K562 (cell line): ENCODE results near the gene ACVR2B. TPM values are rescaled to one million over a fixed set of nuclear protein-coding genes. Genes with fewer than 3 reads are reported as not detected.

Experiments used
- CBFA2T2 ChIP-seq: fragments of 450-650 bp; conservative IDR thresholded peaks from 2 replicates; pipeline ENCODE4 v1.6.1; 2017; ENCODE audit warnings: mild to moderate bottlenecking
- CREB1 ChIP-seq, 2 experiments: sonication (generic) in 1 of 2; formaldehyde crosslinking in 1 of 2; IDR thresholded peaks; 2 replicates each; pipeline versions ENCODE4 v1.6.1 to v1.8.0; 2012 to 2022; ENCODE audit warnings: inconsistent platforms in 1 of 2, mild to moderate bottlenecking in 1 of 2, missing genetic modification reagents in 1 of 2, moderate library complexity in 1 of 2
- ELF2 ChIP-seq: fragments of 250-450 bp; sonication (Bioruptor Pico); IDR thresholded peaks from 2 replicates; pipeline ENCODE4 v1.5.0; 2021; ENCODE audit warnings: mild to moderate bottlenecking
- FOXA3 ChIP-seq, 2 experiments: fragments of 450-650 bp in 1 of 2; sonication (generic) in 1 of 2; formaldehyde crosslinking; IDR thresholded peaks in 1 of 2; conservative IDR thresholded peaks in 1 of 2; 2 replicates each; pipeline versions ENCODE4 v1.4.0 to v1.8.0; 2020 to 2022; ENCODE audit warnings: mild to moderate bottlenecking in 2 of 2, missing genetic modification reagents in 1 of 2
- RAD51 ChIP-seq: fragments of 450-650 bp; IDR thresholded peaks from 2 replicates; pipeline ENCODE4 v1.7.1; 2016; ENCODE audit warnings: low read depth, mild to moderate bottlenecking, borderline replicate concordance
- ZNF274 ChIP-seq: IDR thresholded peaks from 2 replicates; pipeline ENCODE4 v1.6.1; 2011; ENCODE audit warnings: low read depth, mild to moderate bottlenecking, low read length, moderate library complexity, borderline replicate concordance
- polyA plus RNA-seq, 8 experiments: library from polyadenylated mRNA; depleted of rRNA in 4 of 8; stranded (reverse) in 5 of 8; unstranded in 3 of 8; fragments of >200 nt; fragmentation: Nextera tagmentation in 2 of 8; fragmentation: Illumina TruSeq in 1 of 8; extraction: Ambion mirVana in 2 of 8; extraction: Trizol in 1 of 8; gene quantifications; 2 replicates each; pipeline versions ENCODE4 v1.2.1 to v1.2.3, GENCODE V29; 2011 to 2014; ENCODE audit warnings: inconsistent platforms in 1 of 8, missing spikeins in 1 of 8
- total RNA-seq, 7 experiments: library from RNA; depleted of rRNA in 6 of 7; stranded (reverse); fragments of >200 nt in 6 of 7; fragmentation: Illumina TruSeq in 2 of 7; extraction: Trizol in 2 of 7; gene quantifications; 2 replicates each; pipeline versions ENCODE4 v1.2.1 to v1.2.3, GENCODE V29; 2011 to 2021; ENCODE audit warnings: low replicate concordance in 1 of 7
- TF ChIP-seq, protein P1 (sequence below): fragments of 450-650 bp; IDR thresholded peaks from one replicate; pipeline ENCODE4 v1.6.1; 2018; ENCODE audit warnings: mild to moderate bottlenecking, moderate library complexity; ENCODE audit not compliant: partially characterized antibody
- TF ChIP-seq, protein P2 (sequence below): fragments of 250-450 bp; sonication (Bioruptor Pico); IDR thresholded peaks from 2 replicates; pipeline ENCODE4 v1.4.0; 2020; ENCODE audit warnings: borderline replicate concordance
- TF ChIP-seq, protein P3 (sequence below): sonication (generic); formaldehyde crosslinking; IDR thresholded peaks from 2 replicates; pipeline ENCODE4 v1.8.0; 2022; ENCODE audit warnings: missing genetic modification reagents, mild to moderate bottlenecking, borderline replicate concordance
- TF ChIP-seq, protein P4 (sequence below): sonication (generic); formaldehyde crosslinking; IDR thresholded peaks from 2 replicates; pipeline ENCODE4 v1.9.0; 2022; ENCODE audit warnings: mild to moderate bottlenecking, missing genetic modification reagents

Gene ACVR2B
- total and polyA plus RNA-seq, 9 of the 15 experiments (the other 6 are each of a cell fraction or from before 2014, with no cell fraction given), result 1.8 to 23.7 (median 7.1) TPM

DNA sequence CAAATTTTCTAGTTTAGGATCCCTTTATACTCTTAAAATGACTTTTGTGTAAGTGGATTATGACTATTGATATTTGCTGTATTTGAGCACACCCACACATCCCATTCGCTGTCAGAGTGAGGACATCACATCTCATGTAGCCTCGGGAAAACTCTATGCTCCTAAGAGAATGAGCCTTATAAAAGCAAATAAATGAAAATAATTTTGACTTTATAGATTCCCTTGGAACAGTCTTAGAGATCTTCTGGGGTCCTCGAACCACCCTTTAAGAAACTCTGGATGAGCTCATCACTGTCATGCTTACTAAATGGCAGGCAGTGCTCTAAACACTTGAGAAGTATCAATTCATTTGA is 26.4 kb downstream of the ACVR2B start (continued):
- TF ChIP-seq, protein P1, sequence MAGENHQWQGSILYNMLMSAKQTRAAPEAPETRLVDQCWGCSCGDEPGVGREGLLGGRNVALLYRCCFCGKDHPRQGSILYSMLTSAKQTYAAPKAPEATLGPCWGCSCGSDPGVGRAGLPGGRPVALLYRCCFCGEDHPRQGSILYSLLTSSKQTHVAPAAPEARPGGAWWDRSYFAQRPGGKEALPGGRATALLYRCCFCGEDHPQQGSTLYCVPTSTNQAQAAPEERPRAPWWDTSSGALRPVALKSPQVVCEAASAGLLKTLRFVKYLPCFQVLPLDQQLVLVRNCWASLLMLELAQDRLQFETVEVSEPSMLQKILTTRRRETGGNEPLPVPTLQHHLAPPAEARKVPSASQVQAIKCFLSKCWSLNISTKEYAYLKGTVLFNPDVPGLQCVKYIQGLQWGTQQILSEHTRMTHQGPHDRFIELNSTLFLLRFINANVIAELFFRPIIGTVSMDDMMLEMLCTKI, result no peak
- TF ChIP-seq FOXA3 (CRISPR knock-in tag; conservative IDR thresholded peaks at IDR 0.05 in 1 of 2, IDR thresholded peaks at IDR 0.05 in 1 of 2), result no peak
- TF ChIP-seq, protein P2, sequence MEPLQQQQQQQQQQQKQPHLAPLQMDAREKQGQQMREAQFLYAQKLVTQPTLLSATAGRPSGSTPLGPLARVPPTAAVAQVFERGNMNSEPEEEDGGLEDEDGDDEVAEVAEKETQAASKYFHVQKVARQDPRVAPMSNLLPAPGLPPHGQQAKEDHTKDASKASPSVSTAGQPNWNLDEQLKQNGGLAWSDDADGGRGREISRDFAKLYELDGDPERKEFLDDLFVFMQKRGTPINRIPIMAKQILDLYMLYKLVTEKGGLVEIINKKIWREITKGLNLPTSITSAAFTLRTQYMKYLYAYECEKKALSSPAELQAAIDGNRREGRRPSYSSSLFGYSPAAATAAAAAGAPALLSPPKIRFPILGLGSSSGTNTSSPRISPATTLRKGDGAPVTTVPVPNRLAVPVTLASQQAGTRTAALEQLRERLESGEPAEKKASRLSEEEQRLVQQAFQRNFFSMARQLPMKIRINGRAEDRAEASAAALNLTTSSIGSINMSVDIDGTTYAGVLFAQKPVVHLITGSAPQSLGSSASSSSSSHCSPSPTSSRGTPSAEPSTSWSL, result no peak
- no peak for TF ChIP-seq RAD51
- TF ChIP-seq ELF2, result no peak
- TF ChIP-seq CBFA2T2, result no peak
- TF ChIP-seq ZNF274, result no peak
- TF ChIP-seq, protein P3, sequence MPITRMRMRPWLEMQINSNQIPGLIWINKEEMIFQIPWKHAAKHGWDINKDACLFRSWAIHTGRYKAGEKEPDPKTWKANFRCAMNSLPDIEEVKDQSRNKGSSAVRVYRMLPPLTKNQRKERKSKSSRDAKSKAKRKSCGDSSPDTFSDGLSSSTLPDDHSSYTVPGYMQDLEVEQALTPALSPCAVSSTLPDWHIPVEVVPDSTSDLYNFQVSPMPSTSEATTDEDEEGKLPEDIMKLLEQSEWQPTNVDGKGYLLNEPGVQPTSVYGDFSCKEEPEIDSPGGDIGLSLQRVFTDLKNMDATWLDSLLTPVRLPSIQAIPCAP (CRISPR knock-in tag), result no peak
- no peak for TF ChIP-seq CREB1 (IDR thresholded peaks at IDR 0.05)
- no peak for TF ChIP-seq CREB1 (CRISPR knock-in tag; IDR thresholded peaks at IDR 0.05)
- TF ChIP-seq, protein P4, sequence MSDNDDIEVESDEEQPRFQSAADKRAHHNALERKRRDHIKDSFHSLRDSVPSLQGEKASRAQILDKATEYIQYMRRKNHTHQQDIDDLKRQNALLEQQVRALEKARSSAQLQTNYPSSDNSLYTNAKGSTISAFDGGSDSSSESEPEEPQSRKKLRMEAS (CRISPR knock-in tag), result no peak
